ENCODE data around the gene HS2ST1.

- no peak for TF ChIP-seq CTCF (conservative IDR thresholded peaks at IDR 0.05; ENCODE audit: low read depth, low read length)
- TF ChIP-seq EZH2 (IDR thresholded peaks at IDR 0.05; ENCODE audit: borderline replicate concordance, low read depth, low read length, poor library complexity, severe bottlenecking), result no peak
Measured at GRCh38 chr1:86906419-86906818, 8.0 kb upstream of the HS2ST1 start.

All from A673 (cell line).